Measurements from ENCODE around the gene STAP2.

STAP2 gene

DNA sequence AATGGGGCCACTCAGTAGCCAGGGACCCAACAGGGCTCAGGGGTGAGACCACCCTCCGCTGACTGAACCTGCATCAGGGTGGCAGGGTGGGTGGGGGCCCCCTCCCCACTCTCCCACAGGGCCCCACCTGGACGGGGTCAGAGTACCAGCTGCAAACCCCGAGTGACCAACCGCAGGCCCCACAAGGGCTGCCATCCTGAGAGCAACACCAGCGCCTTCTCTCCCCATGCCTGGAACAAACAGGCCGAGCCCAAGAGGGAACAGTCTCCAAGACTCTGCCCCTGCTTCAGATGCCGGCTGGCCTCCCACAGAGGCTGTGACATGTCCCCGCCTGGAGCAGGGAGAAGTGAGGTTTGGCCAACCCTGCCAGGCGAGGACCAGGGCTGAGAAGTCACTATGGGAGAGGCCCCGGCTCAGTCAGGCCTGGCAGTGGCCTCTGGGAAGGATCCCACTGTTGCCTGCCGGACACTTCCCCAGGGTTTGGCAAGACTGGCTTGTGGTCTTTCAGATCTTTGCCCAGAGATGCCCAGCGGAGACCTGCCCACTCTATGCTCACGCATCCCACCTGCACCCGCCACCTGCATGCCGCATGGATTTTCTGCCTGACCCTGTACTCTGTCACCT is 31.9 kb upstream of the STAP2 start:
- DNase-seq (ENCODE audit: low read depth in 3 of 3) = no peak

DNA sequence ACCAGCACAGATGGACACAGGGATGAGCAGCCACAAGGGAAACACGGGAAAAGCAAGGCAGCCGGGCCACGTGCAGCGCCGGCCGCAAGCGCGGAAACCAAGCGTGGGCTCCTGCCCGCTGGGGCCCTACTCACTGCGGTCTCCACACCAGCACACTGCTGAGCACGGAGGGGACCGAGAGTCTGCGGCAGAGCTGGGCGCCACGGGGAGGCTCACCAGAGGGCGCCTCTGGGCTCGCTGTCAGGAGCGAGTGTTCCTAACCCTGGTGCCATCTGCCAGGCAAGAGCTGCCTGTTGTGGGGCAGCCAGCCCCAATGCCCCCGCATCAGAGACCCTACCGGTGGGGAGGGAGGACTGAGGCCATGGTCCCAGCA is 31.2 kb upstream of the STAP2 start:
- peak; percentile 59 to 80 (median 69) for DNase-seq (ENCODE audit: low read depth in 3 of 3)

DNA sequence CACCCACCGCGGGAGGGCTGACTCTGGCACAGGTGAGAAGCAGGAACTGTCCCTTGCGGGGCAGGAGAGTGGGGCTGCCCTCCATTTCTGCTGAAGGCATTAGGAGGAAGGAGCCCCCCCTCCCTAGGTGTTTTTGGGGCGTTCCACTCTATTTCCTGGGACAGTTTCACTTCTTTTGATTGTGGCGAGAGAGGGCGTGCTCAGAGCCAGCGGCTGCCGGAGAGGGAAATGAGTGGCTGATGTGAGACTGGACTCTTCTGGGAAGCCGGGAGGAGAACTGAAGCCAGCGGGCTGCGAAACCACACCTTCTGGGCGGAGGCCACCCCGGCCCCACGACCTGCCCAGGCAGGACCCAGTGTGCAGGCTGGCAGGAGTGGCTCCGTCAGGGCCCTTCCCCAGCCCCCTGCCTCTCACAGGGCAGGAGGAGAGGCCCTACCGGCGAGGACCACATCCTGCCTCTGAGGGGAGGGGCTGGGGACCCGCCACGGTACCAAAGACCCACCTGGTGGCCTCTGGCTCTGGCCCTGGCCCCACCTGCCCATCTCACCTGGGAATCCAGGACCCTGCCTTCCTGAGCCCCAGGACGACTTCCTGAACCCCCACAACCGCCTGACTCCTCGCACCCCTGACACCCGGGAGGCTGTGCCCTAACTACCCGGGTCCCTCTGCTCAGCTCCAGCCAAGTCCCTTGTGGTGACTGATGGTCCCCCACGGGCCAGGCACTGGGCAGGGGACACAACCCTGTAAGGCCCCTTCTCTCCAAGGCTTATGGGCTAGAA is 30.7 kb upstream of the STAP2 start:
- peak; percentile 26 to 72 (median 43) for DNase-seq (ENCODE audit: low read depth in 3 of 3)

DNA sequence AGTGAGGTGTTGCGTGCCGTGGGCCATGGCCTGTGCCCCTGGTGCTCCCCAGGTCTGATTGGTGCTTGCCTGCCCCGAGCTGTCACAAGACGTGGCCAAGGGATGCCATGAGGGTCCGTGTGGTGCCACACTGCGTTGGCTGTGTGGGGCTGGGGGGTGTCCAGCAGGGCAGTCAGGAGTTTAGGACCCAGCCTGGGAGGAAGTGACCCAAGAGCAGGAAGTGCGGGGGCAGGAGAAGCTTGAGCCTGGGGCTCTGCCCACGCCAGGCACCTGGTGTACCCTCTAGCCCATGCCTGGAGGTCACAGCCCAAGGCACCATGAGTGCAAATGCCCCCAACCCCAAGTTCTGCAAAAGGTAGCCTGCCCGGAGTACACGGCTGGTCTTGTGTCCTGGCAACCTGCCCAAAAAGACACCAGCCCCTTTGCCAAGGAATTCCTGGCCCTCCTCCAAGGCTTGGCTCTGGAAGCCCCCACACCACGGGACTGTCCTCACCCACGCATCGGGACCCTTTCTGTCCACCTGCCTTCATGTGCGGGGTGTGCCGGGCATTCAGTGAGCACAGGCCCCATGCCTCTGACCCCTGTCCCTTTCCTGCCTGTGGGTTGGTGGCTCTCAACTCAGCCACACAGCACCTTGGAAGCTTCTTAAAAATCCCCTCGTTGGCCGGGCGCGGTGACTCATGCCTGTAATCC is 29.6 kb upstream of the STAP2 start:
- no peak for DNase-seq (ENCODE audit: low read depth in 3 of 3)

DNA sequence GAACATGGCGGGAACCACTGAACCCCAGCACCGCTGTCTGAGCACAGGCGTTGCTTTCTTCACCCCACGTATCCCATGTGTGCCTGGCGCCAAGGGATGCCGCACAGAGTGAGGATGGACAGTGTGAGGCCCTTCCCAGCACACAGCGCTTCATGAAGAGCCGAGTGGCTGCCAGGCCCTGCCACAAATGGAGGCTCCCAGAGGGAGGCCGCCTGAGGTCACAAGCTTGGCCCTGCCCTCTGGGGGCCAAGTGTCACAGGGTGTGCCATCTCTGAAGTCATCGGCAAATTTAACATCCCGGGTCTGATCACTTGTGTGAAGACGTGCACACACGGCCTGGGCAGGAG is 29.1 kb upstream of the STAP2 start:
- DNase-seq (ENCODE audit: low read depth in 3 of 3) = no peak

DNA sequence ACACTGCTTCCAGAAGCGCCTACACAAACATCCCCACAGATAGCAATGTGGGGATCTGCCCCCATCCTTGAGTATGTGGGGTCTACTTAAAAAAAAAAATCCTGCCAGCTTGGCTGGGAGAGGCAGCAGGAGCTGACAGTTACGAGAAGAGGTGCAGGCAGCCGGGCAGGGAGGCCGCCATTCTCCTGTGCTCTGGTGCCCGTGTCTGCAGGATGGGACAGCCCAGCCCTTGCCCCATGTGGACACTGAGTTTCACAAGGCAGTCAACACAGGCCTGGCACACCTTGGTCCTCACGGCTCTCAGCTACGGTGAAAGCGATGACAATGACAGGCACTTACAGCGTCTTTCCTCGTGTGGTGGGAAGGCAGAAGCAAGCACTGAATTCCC is 28.7 kb upstream of the STAP2 start:
- no peak for DNase-seq (ENCODE audit: low read depth in 3 of 3)

DNA sequence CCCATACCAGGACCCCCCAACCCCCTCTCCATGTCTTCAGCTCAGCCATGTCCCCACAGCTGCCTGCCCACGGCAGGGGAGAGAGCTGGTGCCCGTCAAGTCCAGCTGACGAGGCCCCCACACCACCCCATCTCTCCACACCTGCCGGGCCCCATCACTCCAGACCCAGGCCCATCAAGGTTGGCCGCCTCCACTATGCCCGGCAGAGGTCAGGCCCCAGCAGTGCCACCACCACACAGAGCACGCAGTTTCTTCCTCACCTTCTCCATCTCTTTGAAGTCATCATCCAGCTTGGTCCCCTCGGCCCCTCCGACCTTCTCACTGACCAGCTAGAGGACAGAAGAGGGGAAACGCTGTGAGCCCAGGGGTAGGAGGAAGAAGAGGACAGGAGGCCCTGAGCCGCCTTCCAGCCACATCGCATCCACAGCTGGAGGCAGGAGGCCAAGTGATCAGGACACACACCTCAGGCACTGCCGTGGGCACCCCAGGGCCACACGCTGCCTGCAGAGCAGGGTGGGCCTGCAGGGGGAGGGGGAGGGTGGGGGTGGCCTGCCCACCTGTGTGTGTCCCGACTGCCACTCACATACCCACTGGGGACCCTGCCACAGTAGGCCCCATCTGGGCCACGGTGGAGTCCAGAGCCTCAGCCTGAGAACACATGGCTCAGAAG is 28.2 kb upstream of the STAP2 start:
- no peak for DNase-seq (ENCODE audit: low read depth in 3 of 3)

- no peak for DNase-seq (ENCODE audit: low read depth in 3 of 3)
Measured at GRCh38 chr19:4365791-4366665, 27.4 kb upstream of the STAP2 start.

GRCh38 chr19:4365341-4365740 is 26.7 kb upstream of the STAP2 start:
- DNase-seq (ENCODE audit: low read depth in 3 of 3) = no peak

DNA sequence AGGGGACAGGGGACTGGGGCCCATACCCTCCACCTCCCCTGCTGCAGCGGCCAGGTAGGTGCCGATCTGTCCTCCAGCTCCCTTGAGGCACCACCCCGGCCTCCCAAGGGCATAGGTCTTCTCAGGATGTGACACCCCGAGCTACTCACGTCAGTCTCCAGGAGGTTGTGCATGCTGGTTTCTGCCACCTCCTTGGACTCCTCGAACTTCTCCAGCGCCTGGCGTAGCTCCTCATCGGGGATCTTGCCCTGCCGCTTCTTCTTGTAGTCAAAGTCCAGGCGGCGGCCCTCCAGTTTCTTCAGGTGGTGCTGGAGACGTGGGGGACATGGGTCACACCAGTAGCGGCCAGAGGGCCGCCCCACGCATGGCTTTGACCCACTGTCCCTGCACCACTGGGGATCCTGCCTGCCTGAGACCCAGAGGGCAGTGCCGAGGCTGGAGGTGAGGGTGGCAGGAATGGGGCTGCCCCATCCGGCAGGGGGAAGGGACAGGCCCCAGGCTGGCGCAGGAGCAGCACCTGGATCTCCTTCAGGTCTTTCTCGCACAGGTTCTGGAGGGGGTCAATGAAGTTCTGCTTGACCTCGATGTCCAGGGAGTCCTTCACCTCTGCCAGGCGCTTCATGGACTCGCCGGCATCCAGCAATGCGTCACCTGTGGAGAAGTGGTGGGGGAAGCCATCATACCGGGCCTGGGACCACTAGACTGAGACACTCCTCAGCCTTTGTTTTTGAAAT is 25.1 kb upstream of the STAP2 start:
- no peak for DNase-seq (ENCODE audit: low read depth in 3 of 3)

DNA sequence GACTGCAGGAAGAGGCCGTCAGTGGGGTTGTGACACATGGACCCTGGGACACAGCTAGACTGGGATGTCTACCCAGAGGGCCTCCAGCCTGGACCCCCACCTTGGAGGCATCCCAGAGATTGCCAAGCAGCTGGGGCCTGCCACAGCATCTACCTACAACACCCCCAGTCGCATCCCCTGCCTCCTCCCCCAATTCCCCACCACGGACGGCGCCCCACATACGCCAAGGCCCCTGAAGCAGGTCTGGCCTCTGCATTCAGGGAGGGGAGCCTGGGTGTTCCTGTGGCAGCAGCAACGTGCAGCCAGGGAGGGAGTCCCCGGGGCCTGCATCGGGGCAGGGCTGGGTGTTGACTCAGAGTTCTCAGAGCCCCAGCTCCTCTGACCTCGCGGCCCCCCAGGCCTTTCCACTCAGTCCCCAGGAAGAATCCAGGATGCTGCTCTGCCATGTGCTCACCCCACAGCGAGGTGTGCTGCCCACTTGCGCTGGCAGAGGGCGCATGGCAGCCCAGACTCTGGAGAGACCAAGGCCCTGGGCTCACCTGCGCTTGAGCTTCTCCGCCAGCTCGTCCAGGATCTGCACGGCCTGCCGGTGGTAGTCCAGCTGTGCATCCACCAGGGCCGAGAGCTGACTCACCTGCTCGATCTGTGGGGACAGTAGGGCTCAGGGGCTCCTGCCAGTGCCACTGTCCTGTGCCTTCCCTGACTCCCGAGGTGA is 24.4 kb upstream of the STAP2 start:
- no peak for DNase-seq (ENCODE audit: low read depth in 3 of 3)

- DNase-seq (ENCODE audit: low read depth in 3 of 3) = no peak
Measured at GRCh38 chr19:4362101-4362828, 23.6 kb upstream of the STAP2 start.

GRCh38 chr19:4361152-4362046 is 22.8 kb upstream of the STAP2 start:
- no peak for DNase-seq (ENCODE audit: low read depth in 3 of 3)

DNA sequence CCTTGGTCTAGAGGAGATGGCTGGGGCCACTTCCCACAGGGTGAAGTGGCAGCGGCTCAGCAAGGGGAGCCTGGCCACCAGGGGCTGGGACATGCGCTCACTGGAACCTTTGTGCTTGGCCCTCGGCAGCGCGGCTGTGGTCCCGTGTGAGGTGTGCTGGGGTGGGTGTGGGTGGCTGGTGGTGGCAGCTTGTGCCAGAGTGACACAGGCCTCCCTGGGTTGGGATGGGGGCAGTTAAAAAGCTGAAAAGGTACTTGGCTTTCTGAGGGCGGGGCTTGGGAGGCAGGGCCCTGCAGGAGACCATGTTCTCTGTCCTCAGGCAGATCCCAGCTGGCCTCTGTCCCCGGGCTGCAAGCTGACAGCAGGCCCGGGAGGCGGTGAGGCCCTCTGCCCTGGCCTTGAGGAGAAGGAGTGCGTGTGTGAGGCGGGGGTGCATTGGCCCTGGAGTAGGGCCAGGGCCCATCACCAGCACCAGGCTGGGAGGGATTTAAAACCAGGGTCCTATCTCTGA is 22.1 kb upstream of the STAP2 start:
- DNase-seq (ENCODE audit: low read depth in 3 of 3) = no peak

- DNase-seq (ENCODE audit: low read depth in 3 of 3) = no peak
Measured at GRCh38 chr19:4360081-4360569, 21.5 kb upstream of the STAP2 start.

DNA sequence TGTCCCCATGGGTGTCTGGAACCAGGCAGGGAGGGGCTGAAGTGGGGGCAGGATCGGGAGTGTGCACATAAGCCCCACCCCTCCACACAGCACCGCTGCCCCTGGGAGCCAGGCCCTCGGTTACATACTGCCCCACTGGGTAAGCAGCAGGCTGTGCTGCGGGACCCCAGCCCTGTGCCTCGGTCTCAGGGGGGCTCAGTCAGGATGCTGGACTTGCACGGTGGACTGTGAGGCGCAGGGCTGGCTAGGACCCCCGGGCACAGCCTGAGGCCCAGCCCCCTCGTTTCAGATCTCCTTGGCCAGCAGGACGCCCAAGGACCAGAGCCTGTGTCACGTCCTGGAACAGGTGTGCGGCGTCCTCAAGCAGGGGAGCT is 21.0 kb upstream of the STAP2 start:
- no peak for DNase-seq (ENCODE audit: low read depth in 3 of 3)

- no peak for DNase-seq (ENCODE audit: low read depth in 3 of 3)
Measured at GRCh38 chr19:4358709-4359626, 20.3 kb upstream of the STAP2 start.
